Thyroid gland (tissue), 4 donors: Measurements from ENCODE around the gene C6orf132.

ENCODE experiments used
- CTCF ChIP-seq, 6 experiments: fragments of 200-600 bp in 3 of 6; fragments of 450-650 bp in 3 of 6; sonication (generic) in 3 of 6; IDR thresholded peaks; one replicate each; pipeline ENCODE4 v1.5.1; 2016 to 2019; ENCODE audit warnings: antibody characterized with exemption in 6 of 6, mild to moderate bottlenecking in 2 of 6, inconsistent platforms in 1 of 6, moderate library complexity in 1 of 6
- POLR2A ChIP-seq, 2 donors: fragments of 450-650 bp; IDR thresholded peaks; one replicate each; pipeline ENCODE4 v1.6.1; 2017; ENCODE audit warnings: antibody characterized with exemption in 2 of 2, mild to moderate bottlenecking in 2 of 2, moderate library complexity in 1 of 2

GRCh38 chr6:42168650-42169049, 26.2 kb upstream of the C6orf132 start:
- TF ChIP-seq CTCF (IDR thresholded peaks at IDR 0.05) (no peak), POLR2A (IDR thresholded peaks at IDR 0.05) (no peak)
